Measurements from ENCODE around the gene ZNF827. TPM values are rescaled to one million over a fixed set of nuclear protein-coding genes. Genes with fewer than 3 reads are reported as not detected.

Gene ZNF827
- total RNA-seq, 4 donors from 2014 or later, result 8.1 to 21.7 (median 8.3) TPM

DNA sequence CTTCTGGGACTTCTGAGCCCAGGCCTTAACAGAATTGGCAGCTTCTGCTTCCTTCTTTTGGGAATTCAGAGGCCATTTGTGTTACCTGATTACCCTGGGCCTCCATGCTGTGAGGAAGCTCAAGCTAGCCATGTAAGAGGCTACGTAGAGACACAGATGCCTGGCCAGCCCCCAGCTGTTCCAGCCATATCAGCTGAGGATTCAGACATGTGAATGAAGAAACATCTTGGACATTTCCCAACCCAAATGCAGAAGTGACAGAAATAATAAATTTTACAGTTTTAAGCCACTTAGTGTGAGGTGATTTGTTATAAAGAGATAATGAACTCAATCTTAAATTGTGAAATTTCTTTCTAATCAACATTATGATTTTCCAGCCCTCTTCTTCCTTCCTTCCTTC, 18.7 kb upstream of the ZNF827 start:
- TF ChIP-seq CTCF (IDR thresholded peaks at IDR 0.05; ENCODE audit: low read depth), result no peak

DNA sequence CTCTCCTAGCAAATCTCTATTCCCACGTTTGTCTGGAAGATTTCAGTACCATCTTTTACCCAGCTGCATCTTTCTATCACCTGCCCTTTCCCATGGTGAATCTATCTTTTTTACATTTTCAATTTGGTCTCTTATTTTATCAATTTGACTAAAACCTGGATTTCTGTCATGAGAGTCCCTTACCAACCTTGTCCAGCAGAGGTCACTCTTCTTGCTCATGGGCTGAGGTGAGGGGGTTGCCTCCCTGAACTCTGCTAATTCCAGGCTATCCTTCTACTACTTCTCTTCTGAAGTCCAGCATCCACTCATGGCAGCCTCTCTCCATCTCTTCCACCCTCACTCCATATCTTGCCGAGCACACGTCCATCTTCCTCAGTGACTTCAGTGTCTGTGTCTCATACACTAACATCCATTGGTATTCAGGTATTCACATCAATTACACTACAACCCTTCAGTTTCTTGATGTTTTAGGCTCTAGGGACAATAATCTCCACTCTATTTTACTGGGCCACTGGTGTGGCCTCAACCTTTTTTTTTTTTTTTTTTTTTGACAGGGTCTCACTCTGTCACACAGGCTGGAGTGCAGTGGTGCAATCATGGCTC, 17.8 kb upstream of the ZNF827 start:
- TF ChIP-seq CTCF (IDR thresholded peaks at IDR 0.05; ENCODE audit: low read depth), result no peak

DNA sequence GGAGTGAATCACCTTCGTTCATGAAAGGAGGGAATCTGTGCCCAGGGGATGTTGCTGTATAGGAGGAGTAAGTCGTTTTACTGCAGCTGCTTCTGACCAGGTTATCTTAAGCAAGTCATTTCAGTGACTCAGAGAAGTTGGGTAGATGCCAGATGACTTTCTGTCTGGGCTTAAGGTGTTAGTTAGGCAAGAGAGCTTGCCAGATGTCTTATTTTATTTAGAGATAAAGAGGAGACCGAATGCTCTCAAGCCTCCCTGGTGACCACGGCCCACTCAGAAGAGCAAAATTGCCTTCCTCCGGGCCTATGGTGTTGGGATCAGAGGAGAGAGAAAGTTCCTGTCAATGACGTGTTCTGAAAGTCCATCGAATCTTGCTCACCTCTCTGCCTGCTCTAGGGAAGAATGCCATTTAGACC, 16.3 kb upstream of the ZNF827 start:
- no peak for TF ChIP-seq CTCF (IDR thresholded peaks at IDR 0.05; ENCODE audit: low read depth)

GRCh38 chr4:145951931-145952330, 13.3 kb upstream of the ZNF827 start:
- no peak for TF ChIP-seq CTCF (IDR thresholded peaks at IDR 0.05; ENCODE audit: low read depth)

- no peak for TF ChIP-seq CTCF (IDR thresholded peaks at IDR 0.05; ENCODE audit: low read depth)
Measured at GRCh38 chr4:145945431-145946155, 7.0 kb upstream of the ZNF827 start.

- TF ChIP-seq CTCF (IDR thresholded peaks at IDR 0.05; ENCODE audit: low read depth), result no peak
Measured at GRCh38 chr4:145944886-145945285, 6.3 kb upstream of the ZNF827 start.

DNA sequence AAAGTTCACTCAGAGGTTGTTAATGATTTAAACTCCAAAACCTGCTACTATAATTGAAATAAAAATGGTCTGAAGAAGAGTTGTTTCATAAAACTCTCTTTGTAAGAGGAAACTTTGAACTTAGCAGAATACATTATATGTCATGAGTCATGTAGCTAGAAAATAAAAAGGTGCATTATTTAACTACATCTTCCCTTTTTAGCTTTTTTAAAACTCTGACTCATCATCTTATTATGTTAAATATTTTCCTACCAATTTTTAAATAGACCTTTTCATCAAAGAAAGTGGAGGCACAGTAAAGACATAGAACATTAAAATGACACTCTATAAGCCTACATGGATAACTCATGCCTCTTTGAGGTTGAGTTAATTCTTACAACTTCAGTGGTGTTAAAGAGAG, 1.2 kb upstream of the ZNF827 start:
- no peak for TF ChIP-seq CTCF (IDR thresholded peaks at IDR 0.05; ENCODE audit: low read depth)
